Mesenteric fat pad (tissue), 1 donor: Measurements from ENCODE around the gene ZNF621. TPM values are rescaled to one million over a fixed set of nuclear protein-coding genes. Genes with fewer than 3 reads are reported as not detected.

Source experiments
- total RNA-seq: library from RNA; stranded (reverse); fragmentation: NEBNext Ultra II Directional; extraction: Animal tissue kit (Norgen Biotek cat#: 25700); gene quantifications from one replicate; pipeline ENCODE4 v1.2.1, GENCODE V29; 2021
- donor health status: DM: yes; HTN: yes; CAD: no.

ZNF621 gene
- total RNA-seq, 1 donor from 2014 or later = 18.8 TPM

Other genes with a start within 250 kb of the ZNF621 start
- gene EIF1B, start 215.3 kb upstream of the ZNF621 start, total RNA-seq = 79.5 TPM
- 1.1 TPM for gene ENTPD3, start 137.8 kb upstream of the ZNF621 start, total RNA-seq
- 1,394 TPM for gene RPL14, start 67.6 kb upstream of the ZNF621 start, total RNA-seq
- gene ZNF619, start 47.8 kb upstream of the ZNF621 start, total RNA-seq = 3.6 TPM
- gene ZNF620, start 18.9 kb upstream of the ZNF621 start, total RNA-seq = 2.7 TPM